HG03025 (cell line): ENCODE results near the gene NUBP2.

Source experiments
- ATAC-seq: cut with Tn5 transposase; IDR thresholded peaks from one replicate; pipeline ENCODE4 v1.9.1; 2021; ENCODE audit warnings: mild to moderate bottlenecking, moderate library complexity; ENCODE audit not compliant: unreplicated experiment, low FRiP score

Gene NUBP2

GRCh38 chr16:1821861-1822611, 39.3 kb downstream of the NUBP2 start:
- ATAC-seq, result no peak

GRCh38 chr16:1822801-1823200, 40.0 kb downstream of the NUBP2 start:
- no peak for ATAC-seq

- ATAC-seq, result no peak
Measured at GRCh38 chr16:1823821-1824220, 41.1 kb downstream of the NUBP2 start.

GRCh38 chr16:1825381-1825863, 42.7 kb downstream of the NUBP2 start:
- no peak for ATAC-seq

- ATAC-seq, result peak; percentile 41
Measured at GRCh38 chr16:1825864-1826690, 43.3 kb downstream of the NUBP2 start.

GRCh38 chr16:1826691-1827573, 44.2 kb downstream of the NUBP2 start, which contains the start of the genes FAHD1 and HAGH:
TSS of gene FAHD1 (plus strand) at chr16:1827206. CDS start at chr16:1827239, 33 bp downstream.
TSS of gene HAGH (minus strand) at chr16:1826825. CDS start at chr16:1826787, 38 bp downstream.
- ATAC-seq, result peak; percentile 79

- no peak for ATAC-seq
Measured at GRCh38 chr16:1828645-1829410, 46.1 kb downstream of the NUBP2 start.

- ATAC-seq, result no peak
Measured at GRCh38 chr16:1830213-1830612, 47.5 kb downstream of the NUBP2 start.

- ATAC-seq, result no peak
Measured at GRCh38 chr16:1831186-1832075, 48.7 kb downstream of the NUBP2 start.

GRCh38 chr16:1832838-1833454, 50.2 kb downstream of the NUBP2 start:
- ATAC-seq, result no peak

GRCh38 chr16:1834096-1834495, 51.3 kb downstream of the NUBP2 start:
- no peak for ATAC-seq
